K562 (cell line): ENCODE results near the gene P2RY6. TPM values are rescaled to one million over a fixed set of nuclear protein-coding genes. Genes with fewer than 3 reads are reported as not detected.
A peak's percentile ranks its signal among the peaks of the same experiment; 100 is the strongest.

ENCODE experiments used
- CBX1 ChIP-seq: sonication (generic); IDR thresholded peaks from 2 replicates; pipeline ENCODE4 v1.6.1; 2016; ENCODE audit warnings: antibody characterized with exemption, low read depth, mild to moderate bottlenecking
- HDAC2 ChIP-seq: fragments of 450-650 bp; IDR thresholded peaks from 2 replicates; pipeline ENCODE4 v1.6.1; 2016; ENCODE audit warnings: mild to moderate bottlenecking
- KLF16 ChIP-seq: IDR thresholded peaks from 2 replicates; pipeline ENCODE4 v1.6.1; 2016; ENCODE audit warnings: antibody characterized with exemption
- MBD2 ChIP-seq: sonication (generic); IDR thresholded peaks from 2 replicates; pipeline ENCODE4 v1.6.1; 2016; ENCODE audit warnings: low read depth, borderline replicate concordance
- NR4A1 ChIP-seq, 2 experiments: fragments of 250-450 bp in 1 of 2; fragments of 450-650 bp in 1 of 2; sonication (Bioruptor Pico) in 1 of 2; IDR thresholded peaks; 2 replicates each; pipeline versions ENCODE4 v1.4.0 to v1.6.1; 2016 to 2020; ENCODE audit warnings: mild to moderate bottlenecking in 2 of 2, missing compliant biosample characterization in 1 of 2, missing genetic modification characterization in 1 of 2, moderate library complexity in 1 of 2
- SAFB2 ChIP-seq: fragments of 200-400 bp; formaldehyde crosslinking; IDR thresholded peaks from 2 replicates; pipeline ENCODE4 v1.6.1; 2018; ENCODE audit warnings: borderline replicate concordance, low read length, low read depth, moderate library complexity; ENCODE audit not compliant: severe bottlenecking
- SMARCA5 ChIP-seq: fragments of 450-650 bp; IDR thresholded peaks from 2 replicates; pipeline ENCODE4 v1.6.1; 2016
- ZEB2 ChIP-seq: fragments of 450-650 bp; IDR thresholded peaks from 2 replicates; pipeline ENCODE4 v1.6.1; 2016
- polyA plus RNA-seq, 8 experiments: library from polyadenylated mRNA; depleted of rRNA in 4 of 8; stranded (reverse) in 5 of 8; unstranded in 3 of 8; fragments of >200 nt; fragmentation: Nextera tagmentation in 2 of 8; fragmentation: Illumina TruSeq in 1 of 8; extraction: Ambion mirVana in 2 of 8; extraction: Trizol in 1 of 8; gene quantifications; 2 replicates each; pipeline versions ENCODE4 v1.2.1 to v1.2.3, GENCODE V29; 2011 to 2014; ENCODE audit warnings: inconsistent platforms in 1 of 8, missing spikeins in 1 of 8
- total RNA-seq, 7 experiments: library from RNA; depleted of rRNA in 6 of 7; stranded (reverse); fragments of >200 nt in 6 of 7; fragmentation: Illumina TruSeq in 2 of 7; extraction: Trizol in 2 of 7; gene quantifications; 2 replicates each; pipeline versions ENCODE4 v1.2.1 to v1.2.3, GENCODE V29; 2011 to 2021; ENCODE audit warnings: low replicate concordance in 1 of 7
- TF ChIP-seq, protein P1 (sequence below): sonication (generic); formaldehyde crosslinking; IDR thresholded peaks from 2 replicates; pipeline ENCODE4 v1.8.0; 2023; ENCODE audit warnings: missing genetic modification reagents, mild to moderate bottlenecking, borderline replicate concordance
- TF ChIP-seq, protein P2 (sequence below): sonication (generic); formaldehyde crosslinking; IDR thresholded peaks from 2 replicates; pipeline ENCODE4 v1.8.0; 2022; ENCODE audit warnings: missing genetic modification reagents, mild to moderate bottlenecking, borderline replicate concordance

P2RY6 gene
- total and polyA plus RNA-seq, 9 of the 15 experiments (the other 6 are each of a cell fraction or from before 2014, with no cell fraction given): not detected

DNA sequence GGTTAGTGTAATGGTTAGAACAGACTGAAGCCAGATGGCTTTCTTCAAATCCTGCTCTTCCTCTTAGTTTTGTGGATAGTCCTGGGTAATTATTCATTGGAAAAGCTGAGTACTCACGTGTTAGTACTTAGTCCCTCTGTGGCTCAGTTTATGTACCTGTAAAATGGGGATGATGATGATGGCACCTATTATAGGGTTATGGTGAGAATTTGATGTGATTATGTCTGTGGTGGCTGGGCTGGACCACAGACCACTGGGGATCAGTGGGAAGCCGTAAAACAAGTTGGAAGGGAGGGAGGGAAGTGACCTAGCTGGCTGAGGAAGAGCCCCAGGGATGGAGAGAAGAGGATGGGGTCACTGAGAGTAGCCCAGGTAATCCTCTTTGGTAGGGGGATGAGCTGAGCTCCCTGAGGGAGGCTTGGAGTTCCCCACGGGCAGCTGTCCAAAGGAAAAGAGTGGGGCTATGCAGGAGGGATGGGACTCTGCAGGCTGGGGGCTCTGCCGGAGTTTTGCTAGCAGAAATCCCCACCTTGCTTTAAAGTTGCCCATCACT lies 55.8 kb downstream of the P2RY6 start (continued):
- TF ChIP-seq, protein P1, sequence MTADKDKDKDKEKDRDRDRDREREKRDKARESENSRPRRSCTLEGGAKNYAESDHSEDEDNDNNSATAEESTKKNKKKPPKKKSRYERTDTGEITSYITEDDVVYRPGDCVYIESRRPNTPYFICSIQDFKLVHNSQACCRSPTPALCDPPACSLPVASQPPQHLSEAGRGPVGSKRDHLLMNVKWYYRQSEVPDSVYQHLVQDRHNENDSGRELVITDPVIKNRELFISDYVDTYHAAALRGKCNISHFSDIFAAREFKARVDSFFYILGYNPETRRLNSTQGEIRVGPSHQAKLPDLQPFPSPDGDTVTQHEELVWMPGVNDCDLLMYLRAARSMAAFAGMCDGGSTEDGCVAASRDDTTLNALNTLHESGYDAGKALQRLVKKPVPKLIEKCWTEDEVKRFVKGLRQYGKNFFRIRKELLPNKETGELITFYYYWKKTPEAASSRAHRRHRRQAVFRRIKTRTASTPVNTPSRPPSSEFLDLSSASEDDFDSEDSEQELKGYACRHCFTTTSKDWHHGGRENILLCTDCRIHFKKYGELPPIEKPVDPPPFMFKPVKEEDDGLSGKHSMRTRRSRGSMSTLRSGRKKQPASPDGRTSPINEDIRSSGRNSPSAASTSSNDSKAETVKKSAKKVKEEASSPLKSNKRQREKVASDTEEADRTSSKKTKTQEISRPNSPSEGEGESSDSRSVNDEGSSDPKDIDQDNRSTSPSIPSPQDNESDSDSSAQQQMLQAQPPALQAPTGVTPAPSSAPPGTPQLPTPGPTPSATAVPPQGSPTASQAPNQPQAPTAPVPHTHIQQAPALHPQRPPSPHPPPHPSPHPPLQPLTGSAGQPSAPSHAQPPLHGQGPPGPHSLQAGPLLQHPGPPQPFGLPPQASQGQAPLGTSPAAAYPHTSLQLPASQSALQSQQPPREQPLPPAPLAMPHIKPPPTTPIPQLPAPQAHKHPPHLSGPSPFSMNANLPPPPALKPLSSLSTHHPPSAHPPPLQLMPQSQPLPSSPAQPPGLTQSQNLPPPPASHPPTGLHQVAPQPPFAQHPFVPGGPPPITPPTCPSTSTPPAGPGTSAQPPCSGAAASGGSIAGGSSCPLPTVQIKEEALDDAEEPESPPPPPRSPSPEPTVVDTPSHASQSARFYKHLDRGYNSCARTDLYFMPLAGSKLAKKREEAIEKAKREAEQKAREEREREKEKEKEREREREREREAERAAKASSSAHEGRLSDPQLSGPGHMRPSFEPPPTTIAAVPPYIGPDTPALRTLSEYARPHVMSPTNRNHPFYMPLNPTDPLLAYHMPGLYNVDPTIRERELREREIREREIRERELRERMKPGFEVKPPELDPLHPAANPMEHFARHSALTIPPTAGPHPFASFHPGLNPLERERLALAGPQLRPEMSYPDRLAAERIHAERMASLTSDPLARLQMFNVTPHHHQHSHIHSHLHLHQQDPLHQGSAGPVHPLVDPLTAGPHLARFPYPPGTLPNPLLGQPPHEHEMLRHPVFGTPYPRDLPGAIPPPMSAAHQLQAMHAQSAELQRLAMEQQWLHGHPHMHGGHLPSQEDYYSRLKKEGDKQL (CRISPR knock-in tag): no peak
- TF ChIP-seq ZEB2 (no peak), SMARCA5 (0 out of 2 replicates have a peak, but pooled peaks have one; percentile 41), NR4A1 (CRISPR knock-in tag; IDR thresholded peaks at IDR 0.05) (no peak), NR4A1 (tag; IDR thresholded peaks at IDR 0.05) (no peak), HDAC2 (0 out of 2 replicates have a peak, but pooled peaks have one; percentile 25), MBD2 (no peak), CBX1 (no peak), KLF16 (no peak), SAFB2 (no peak)
- TF ChIP-seq, protein P2, sequence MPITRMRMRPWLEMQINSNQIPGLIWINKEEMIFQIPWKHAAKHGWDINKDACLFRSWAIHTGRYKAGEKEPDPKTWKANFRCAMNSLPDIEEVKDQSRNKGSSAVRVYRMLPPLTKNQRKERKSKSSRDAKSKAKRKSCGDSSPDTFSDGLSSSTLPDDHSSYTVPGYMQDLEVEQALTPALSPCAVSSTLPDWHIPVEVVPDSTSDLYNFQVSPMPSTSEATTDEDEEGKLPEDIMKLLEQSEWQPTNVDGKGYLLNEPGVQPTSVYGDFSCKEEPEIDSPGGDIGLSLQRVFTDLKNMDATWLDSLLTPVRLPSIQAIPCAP (CRISPR knock-in tag): no peak
